HG03039 (cell line): ENCODE data around the gene PDGFA.

ENCODE experiments used
- ATAC-seq: cut with Tn5 transposase; IDR thresholded peaks from one replicate; pipeline ENCODE4 v1.9.1; 2021; ENCODE audit warnings: mild to moderate bottlenecking, moderate library complexity; ENCODE audit not compliant: unreplicated experiment

The PDGFA gene

DNA sequence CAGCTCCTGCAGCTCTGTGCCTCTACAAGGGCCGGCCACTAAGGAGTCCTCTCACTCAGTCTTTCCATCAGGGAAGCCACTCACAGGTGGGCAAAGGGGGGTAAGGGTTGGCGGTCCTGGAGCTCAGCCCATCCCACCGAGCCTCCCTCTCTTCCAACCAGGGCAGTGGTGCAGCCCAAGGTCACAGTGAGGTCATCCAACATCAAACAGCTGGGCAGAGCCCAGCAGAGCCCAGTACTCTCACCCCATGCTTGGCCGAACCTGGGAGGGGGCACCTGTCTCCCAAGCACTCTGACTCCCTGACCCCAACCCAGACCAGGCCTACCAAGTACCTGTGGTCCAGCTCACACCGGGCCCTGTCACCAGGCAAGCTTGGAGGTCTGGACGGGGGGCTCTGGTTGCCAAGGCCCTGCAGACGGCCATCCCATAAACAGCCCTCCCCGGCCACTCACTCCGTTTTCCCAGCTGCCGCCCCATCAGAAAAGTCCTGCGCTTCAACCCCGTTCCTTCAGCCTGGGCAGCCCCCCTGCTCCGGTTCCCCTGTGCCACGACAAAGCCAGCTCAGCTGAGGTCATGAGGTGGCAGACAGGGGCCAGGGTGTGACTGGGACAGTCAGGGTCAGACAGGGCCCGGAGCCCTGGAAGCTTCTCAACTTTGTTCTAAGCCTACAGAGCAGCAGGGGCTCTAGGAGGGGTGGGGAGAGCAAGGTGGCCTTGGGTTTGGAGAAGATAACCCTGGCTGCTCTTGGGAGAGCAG is 27.5 kb downstream of the PDGFA start:
- no peak for ATAC-seq

DNA sequence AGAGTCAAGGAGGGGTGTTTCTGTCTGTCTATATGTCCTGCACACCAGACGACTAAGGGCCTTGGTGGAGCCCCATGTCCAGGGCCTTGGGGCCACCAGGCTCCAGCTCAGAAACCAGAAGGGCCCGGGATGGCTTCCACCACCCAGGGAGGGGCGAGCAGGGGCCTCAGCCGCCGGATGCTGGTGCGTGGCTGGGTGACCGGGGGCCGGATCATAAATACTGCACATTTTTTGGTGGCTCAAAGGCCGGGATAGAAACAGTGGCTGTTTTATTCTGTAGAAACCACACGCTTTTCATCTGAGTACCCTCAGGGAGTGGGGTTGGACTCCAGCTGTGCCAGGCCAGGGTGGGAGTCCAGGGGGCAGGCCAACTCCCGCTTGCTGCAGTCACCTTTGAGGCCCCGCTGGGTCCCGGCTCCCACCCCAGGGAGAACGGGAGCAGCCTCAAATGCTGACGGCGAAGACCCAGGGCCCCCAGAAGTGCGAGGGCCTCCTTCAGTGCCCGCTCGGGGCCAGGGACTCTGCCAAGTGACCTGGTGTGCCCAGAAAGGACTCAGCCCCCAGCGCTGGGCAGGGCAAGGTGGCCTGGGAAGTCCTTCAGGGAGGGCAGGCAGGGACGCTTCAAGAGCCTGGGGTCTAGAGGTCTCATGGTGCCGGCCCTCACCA is 28.2 kb downstream of the PDGFA start:
- ATAC-seq, result no peak

DNA sequence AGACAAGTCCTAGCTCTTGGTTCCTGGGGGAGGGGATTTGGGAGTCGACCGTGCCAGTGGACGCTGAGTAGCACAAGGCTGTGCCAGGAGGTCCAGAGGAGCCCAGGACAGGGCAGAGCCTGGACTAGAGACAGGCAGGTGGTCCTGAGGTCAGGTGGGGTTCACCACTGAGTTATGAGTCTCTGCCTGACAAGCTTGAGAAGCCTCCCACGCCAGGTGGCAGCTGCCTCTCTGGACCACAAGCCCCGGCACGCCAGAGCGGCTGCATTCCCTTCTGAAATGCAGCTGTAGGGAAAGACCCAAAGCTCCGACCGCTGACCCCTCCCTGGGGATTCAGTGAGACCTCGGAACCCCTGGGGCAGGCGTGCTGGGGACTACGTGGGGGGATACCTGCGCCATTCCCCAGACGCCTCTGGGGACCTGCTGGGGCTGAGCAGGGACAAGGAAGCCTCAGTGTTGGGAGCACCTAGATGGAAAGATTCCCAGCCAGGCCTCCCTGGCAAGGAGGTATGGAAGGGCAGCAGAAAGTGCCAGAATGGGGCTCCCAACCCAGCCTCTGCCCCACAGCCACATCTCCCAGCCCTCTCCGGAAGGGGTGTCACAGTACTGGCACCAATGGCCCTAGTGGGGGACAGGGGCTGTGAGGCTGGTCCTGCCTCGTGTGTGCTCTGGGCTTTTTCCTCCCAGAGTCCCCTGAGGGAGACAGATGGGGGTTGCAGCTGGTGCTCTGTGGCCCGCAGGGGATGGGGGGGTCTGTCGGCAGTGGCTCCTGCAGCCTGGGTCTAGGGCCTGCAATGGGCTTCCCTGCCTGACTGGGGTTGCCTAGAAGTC is 29.0 kb downstream of the PDGFA start:
- ATAC-seq, result no peak

DNA sequence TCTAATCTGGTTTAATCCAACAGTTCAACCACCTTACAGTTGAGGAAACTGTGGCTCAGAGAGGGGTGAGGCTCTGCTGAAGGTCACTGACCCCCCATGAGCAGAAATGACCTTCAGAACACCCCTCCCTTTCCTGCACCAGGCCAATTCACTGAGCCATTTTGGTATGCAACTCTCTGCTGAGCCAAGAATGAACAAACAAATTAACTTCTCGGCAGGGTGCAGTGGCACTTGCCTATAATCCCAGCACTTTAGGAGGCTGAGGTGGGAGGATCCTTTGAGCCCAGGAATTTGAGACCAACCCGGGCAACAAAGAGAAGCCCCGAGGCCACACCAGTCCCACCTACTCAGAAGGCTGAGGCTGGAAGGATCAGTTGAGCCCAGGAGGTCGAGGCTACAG is 29.8 kb downstream of the PDGFA start:
- ATAC-seq, result no peak

DNA sequence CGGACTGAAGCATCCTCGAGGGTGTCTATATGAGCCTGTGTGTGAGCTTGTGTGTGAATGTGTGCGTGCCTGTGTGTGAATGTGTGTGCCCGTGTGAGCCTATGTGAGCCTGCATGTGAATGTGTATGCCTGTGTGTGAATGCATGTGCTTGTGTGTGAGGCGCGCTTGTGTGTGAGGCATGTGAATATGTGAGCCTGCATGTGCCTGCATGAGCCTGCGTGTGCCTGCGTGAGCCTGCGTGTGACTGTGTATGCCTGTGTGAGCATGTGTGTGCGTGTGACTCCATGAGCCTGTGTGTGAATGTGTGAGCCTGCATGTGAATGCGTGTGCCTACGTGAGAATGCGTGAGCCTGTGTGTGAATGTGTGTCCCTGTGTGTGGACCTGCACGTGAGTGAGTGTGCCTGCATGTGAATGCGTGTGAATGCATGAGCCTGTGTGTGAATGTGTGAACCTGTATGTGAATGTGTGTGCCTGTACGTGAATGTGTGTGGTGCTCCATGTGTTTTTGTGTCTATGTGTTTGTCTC is 33.4 kb downstream of the PDGFA start:
- no peak for ATAC-seq

DNA sequence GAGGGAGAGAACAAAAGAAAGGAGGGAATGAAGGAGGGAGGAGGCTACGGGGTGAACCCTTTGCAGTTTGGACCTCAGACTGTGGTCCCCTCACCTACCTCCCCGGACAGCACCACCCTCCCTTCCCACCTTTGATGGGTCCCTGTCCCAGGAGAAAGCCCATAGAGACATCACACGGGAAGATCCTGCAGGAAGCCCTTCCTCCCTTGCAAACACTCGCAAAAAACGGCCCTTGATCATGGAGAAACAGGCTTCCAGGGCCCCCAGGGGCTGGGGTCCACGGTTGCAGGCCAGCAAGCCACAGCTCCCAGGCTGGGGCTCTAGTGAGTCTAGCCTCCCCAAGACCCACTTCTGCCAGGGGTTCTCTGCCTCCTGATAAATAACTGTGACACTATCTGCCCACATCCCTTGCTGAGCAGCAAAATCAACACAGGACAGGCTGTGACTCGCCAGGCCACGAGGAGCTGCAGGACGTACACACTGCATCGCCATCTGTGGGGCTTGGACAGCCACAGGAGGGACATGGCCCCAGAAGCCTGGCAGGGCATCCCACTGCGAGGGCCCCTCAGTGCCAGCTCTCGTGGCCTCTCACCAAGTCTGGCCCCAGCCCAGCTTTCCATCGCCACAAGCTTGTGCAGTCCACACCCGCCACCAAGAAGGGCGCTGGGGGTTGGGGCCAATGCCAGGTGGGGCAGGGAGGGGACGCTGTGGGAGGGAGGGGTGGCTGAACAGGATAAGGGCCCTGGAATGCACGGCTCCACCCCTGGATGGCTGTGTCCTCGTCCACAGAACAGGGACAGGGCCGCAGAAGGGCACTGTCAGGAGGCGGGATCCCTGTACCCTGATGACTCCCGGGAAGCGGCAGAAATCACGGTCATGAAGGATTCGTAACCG is 34.2 kb downstream of the PDGFA start:
- no peak for ATAC-seq

DNA sequence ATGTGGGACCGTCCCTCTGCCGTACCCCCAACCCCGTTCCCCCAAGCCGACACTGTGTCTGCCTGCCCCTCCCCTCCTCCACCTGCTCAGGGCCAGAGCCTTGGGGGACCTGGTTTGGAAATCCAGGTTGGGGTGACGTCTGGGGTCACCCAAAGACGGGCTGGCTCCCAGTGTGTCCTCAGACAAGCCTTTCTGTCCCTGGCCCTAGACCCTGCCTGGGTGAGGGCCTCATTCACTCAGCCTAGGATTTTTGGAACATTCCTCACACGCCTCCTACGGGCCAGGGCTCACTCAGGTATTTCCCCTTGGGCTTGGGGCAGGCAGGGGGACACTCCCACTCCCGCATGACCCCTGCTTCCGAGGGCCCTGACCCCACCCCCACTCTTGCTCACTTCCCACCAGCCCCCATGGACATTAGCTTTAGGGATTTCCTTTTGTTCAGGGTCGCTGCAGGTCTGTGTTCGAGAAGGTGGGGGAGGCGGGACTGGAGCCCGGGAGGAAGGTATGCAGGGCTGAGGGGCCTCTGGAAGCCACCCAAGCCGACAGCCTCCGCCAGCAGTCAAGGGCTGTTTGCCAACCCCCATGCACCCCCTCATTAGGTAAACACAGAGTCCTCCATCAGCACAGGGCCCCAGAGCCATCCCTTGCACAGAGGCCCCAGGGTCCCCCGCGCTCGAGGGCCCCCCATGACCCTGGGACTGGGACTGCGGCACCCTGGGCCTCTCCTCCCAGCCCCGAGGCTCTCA is 35.1 kb downstream of the PDGFA start:
- ATAC-seq, result no peak

DNA sequence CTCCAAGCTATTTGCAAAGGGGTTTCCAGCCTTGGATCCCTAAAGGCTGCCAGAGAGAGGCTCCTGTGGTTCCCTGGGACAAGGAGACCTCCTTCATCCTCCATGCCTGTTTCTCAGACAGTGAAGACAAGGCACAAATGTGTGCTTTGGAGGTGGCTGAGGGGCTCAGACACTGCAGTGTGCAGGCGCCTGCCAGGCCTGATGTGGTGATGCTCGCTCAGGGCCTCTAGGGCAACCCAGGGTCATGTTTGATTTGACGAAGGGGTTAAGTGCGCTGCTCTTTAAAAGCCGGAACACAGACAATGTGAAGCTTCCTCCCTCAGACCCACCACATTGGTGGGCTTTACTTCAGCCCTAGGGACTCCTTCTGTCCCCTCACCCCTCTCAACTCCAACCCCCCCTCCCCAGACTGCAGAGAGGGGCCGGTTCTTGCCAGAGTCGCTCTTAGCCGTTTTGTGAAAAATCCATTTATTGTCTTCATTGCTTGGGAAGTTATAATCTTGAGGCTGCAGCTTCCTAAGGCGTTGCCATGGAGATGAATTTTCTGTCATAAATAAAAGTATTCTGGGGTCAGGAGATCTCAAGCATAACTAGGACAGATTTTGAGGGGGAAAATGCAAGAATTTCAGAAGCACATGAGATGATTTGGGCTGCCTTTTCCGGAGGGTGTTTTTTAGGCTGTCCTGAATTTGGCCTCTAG is 35.8 kb downstream of the PDGFA start:
- no peak for ATAC-seq

DNA sequence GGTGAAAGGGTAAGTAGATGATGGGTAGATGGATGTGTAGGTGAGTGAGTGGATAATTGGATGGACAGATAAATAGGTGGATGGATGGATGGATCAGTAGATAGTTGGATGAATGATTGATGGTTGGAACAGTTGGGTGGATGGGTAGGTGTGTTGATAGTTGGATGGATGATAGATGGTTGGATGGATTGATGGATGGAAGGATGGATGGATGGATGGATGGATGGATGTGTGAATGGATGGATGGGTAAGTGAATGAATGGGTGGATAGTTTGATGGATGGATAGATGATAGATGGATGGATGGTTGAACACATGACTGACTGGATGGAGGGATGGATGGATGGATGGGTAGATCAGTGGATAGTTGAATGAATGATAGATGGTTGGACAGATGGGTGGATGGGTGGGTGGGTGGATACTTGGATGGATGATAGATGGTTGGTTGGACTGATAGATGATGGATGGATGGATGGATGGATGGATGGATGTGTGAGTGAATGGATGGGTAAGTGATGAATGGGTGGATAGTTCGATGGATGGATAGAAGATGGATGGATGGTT is 37.0 kb downstream of the PDGFA start:
- ATAC-seq, result no peak

DNA sequence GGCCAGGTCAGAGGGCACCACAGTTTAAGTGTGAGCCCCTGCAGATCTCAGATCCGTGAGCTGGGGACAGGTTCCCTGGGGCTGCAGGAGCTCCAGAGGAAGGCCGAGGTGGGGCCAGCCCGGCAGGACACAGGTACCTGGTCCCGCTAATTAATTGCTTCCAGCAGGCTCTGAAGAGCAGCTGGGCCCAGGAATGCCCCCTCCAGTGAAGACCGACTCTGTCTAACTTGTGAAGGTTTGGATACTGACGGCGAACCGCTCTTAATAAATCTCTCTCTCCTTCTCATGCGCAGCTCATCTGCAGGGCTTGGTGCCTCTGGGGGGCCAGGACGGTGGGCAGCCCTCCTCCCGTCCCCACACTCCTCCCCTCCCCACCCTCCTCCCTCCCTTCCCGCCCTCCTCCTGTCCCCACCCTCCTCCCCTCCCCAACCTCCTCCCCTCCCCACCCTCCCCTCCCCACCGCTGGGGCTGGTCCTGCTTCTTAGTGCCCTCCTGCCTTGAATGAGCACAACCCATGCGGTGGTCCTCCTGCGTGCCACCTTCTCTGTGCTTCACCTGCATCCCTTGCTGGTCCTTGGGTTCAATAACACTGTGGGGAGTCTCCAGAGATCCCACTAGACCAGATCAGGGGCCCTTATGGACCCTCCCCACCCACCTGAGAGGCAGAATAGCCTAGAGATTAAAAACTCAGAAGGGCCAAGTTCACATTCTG is 38.3 kb downstream of the PDGFA start:
- no peak for ATAC-seq

DNA sequence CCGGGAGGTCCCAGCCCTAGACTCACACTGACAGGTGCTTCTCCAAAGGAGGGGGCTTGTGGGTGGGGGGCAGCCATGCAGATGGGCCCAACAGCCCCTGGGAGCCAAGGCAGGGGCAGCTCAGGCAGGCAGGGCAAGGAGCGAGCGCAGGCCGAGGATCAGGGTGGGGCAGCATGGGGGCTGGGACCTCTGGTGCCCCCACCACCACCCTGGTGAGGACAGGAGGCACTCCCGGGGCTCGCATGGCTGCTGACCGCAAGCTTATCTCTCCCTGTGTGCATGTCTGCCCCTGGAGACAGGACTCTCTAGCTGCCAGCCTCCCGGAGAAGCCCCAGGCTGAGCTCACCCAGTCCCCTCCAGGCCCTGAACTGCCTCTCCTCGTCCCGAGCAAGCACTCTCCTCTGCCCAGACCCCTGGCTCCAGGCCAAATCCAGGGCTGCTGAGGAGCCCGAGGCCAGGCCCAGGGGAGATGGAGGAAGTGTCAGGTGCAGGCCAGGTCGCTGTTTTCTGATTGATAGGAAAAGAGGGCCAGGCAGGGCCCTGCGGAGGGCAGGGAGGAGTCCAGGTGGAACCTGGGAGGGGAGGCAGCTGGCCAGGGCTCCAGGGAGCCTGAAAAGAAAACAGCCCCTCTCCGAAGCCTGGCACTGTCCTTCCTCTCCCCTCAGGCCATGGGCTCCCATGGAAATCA is 39.0 kb downstream of the PDGFA start:
- no peak for ATAC-seq

DNA sequence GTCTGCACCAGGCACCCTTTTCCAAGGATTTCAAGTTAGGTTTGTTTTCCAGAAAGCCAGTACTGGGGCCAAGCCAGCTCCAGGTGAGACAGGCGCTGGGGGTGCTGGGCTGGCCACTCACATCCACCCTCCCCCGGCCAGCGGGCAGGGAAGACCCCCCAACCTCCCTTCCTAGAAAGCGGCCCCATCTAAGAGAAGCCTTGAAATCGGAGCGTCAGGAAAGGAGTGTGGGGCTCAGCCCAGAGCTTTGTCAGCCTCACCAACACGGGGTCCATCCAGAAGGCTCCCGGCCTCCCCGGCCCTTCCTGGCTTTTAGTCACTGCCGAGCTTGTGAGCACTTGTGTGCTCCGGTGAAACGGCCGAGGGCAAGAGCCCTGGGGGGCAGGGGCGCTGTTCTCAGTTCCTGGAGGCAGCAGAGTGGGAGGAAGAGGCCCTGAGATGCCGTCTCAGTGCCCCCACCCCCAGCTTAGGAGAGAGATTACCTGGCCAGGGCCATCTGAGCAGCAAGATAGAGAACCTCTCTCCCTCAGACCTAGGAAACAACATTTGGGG is 39.6 kb downstream of the PDGFA start:
- ATAC-seq, result no peak

DNA sequence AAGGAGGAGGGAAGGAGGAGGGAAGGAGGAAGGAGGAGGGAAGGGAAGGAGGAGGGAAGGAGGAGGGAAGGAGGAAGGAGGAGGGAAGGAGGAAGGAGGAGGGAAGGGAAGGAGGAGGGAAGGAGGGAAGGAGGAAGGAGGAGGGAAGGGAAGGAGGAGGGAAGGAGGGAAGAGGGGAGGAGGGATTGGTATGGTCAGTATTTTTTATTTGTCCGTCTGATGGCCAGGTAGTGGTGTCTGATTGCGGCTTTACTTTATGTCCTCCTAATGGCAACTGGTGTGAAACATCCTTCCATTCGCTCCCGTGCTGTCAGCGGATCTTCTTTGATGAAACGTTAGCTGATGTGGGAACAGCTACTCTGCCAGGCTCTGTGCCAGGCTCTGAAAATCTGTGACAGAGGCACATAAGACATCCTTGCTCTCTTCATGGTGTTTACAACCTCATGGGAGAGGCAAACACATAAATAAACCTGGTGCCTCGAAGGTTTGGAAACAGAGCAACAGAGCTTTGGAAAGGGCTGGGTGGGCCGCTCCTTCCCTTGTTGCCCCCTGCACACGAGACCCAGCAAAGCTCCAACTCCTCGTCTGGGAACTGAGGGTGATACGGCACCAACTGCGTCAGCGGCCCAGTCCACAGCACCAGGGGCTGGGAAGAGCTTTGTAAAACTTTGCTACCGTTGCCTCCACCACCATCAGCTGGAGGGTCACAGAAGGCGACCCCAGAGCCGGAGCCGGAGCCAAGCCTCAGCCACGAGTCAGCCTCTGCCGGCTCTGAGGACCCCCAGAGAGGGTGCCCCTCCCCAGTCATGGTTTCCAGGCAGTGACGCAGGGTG is 40.3 kb downstream of the PDGFA start:
- ATAC-seq, result no peak

DNA sequence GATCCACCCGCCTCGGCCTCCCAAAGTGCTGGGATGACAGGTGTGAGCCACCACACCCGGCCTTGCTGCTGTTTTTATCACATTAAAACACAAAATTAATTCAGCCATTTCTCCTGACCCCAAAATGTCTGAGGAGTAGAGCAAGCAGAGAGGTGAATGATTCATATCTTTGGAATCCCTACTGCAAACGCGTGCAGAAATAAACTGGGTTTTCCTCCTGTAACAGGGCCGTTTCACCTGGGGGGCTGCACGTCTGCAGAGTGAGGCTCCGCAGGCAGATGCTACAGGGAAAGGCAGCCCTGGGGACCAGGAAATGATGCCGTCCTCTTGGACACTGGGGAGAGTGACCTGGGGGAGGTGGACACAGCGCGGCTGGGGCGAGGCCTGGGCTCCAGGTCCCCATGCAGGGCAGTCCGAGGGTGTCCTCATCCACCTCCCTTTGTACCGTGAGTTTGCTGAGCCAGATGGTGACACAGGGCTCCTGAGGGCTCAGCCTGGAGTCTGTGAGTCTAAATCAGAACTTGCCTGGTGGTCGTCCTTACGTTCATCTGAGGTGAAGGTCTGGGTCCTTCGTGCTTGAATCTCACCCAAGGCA is 41.9 kb downstream of the PDGFA start:
- no peak for ATAC-seq

DNA sequence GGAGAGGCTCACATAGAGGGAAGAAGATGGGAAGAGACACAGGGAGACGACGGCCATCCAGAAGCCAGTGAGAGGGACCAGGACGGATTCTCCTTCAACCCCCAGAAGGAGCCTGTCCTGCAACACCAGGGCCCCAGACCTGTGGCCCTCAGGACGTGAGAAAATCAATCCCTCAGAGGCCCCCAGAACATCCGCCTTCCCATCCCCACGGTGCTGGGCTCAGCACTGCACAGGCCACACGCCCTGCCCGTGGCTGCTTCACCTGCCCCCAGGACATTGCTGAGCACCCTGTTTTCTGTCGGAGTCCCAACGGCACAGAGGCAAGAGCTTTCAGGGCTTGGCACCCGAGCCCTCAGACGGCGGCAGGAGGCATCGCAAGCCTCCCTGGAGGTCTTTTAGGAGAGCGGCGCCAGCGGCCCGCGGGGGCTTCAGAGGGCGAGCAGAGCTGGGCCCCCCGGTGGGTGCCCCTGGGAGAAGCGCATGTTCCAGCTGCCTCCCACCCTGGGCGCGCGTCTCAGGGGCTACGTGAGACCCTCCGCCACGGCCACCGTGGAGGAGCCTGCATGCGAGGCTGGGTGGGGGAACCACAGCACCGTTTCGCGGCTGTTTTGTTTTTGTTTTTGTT is 42.8 kb downstream of the PDGFA start:
- no peak for ATAC-seq

DNA sequence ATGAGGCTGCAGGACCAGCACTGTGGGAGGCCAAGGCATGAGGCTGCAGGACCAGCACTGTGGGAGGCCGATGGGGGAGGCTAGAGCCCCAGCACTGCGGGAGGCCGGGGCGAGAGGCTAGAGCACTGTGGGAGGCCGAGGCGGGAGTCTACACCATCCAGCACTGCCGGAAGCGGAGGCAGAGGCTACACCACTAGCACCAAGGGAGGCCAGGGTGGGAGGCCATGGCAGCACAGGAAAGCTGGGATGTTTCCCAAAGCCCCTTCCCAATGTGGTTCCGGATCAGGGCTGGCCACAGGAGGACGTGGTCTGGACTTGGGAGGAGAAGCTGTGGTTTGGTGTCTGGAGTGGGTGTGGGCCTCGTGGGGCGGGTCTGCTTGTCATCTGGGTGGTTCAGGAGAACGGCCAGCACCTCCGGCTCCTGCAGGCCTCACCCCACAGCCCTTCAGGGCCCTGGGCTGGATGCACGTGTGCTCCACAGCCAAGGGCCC is 43.6 kb downstream of the PDGFA start:
- no peak for ATAC-seq
